Erythroblast (primary cell): ENCODE measurements around the gene C4B.

ENCODE experiments used
- GATA1 ChIP-seq: IDR thresholded peaks from 2 replicates; pipeline ENCODE4 v1.6.1; 2011; ENCODE audit warnings: low read depth, mild to moderate bottlenecking, control low read depth, low read length, moderate library complexity
- POLR2A ChIP-seq: IDR thresholded peaks from 2 replicates; pipeline ENCODE4 v1.6.1; 2011; ENCODE audit warnings: mild to moderate bottlenecking, low read length

- no peak for TF ChIP-seq POLR2A
- TF ChIP-seq GATA1, result no peak
Observed at GRCh38 chr6:32079566-32080290, 65.1 kb downstream of the C4B start.
